ENCODE results near the gene CNST. TPM values are rescaled to one million over a fixed set of nuclear protein-coding genes. Genes with fewer than 3 reads are reported as not detected.

The CNST gene
- total RNA-seq, 1 donor from 2014 or later = 12.3 TPM

DNA sequence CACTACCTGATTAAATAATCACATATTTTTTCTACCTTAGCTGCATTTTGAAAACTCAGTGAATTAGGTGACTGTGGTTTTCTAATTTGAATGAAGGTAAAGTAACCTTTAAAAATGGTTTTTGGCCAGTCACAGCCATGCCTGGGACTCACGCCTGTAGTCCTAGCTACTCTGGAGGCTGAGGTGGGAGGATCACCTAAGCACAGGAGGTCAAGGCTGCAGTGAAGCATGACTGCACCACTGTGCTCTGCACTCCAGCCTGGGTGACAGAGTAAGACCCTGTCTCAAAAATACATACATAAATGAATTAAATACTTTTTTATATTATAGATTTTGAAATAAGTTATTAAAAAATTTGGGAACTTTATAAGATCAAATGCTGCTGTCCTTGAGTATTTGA lies 5.7 kb downstream of the CNST start:
- Histone ChIP-seq H3K4me3 (ENCODE audit: low read depth, low read length) (no peak overlapping the region), H3K36me3 (ENCODE audit: control insufficient read depth, insufficient read depth, low read length) (no peaks in the 10 kb centered on the region), H3K27me3 (ENCODE audit: control insufficient read depth, insufficient read depth, low read length) (no peaks in the 10 kb centered on the region)
- no peak for TF ChIP-seq CTCF (IDR thresholded peaks at IDR 0.05; ENCODE audit: insufficient read depth, low read length, poor library complexity, severe bottlenecking)
- no peak for DNase-seq (ENCODE audit: low read depth)

DNA sequence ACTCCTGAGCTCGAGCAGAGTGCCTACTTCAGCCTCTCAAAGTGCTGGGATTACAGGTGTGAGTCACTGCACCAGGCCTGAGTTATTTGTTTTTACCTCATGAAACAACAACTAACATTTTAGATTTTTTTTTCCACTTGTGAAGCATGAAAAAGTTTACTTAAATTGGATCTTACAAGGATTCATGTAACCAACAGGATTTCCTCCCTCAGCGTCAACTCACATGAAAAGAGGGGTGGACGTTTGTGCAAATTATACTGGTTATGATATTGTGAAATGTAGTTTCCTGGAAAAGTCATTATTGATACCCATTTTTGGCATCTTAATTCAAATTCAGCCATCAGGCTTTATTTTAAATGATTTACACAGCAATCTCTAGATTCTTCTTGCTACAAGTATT lies 6.5 kb downstream of the CNST start:
- H3K4me3 ChIP-seq (ENCODE audit: low read depth, low read length) = no peak overlapping the region
- H3K27me3 ChIP-seq (ENCODE audit: control insufficient read depth, insufficient read depth, low read length) = no peaks in the 10 kb centered on the region
- DNase-seq (ENCODE audit: low read depth) = no peak
- no peaks in the 10 kb centered on the region for H3K36me3 ChIP-seq (ENCODE audit: control insufficient read depth, insufficient read depth, low read length)
- TF ChIP-seq CTCF (IDR thresholded peaks at IDR 0.05; ENCODE audit: insufficient read depth, low read length, poor library complexity, severe bottlenecking) = no peak

- Histone ChIP-seq H3K27me3 (ENCODE audit: control insufficient read depth, insufficient read depth, low read length) (no peaks in the 10 kb centered on the region), H3K36me3 (ENCODE audit: control insufficient read depth, insufficient read depth, low read length) (no peaks in the 10 kb centered on the region), H3K4me3 (ENCODE audit: low read depth, low read length) (no peak overlapping the region)
- DNase-seq (ENCODE audit: low read depth) = no peak
- no peak for TF ChIP-seq CTCF (IDR thresholded peaks at IDR 0.05; ENCODE audit: insufficient read depth, low read length, poor library complexity, severe bottlenecking)
These were observed 7.2 kb downstream of the CNST start for GRCh38 chr1:246573491-246573890.

- no peak for TF ChIP-seq CTCF (IDR thresholded peaks at IDR 0.05; ENCODE audit: insufficient read depth, low read length, poor library complexity, severe bottlenecking)
- H3K27me3 ChIP-seq (ENCODE audit: control insufficient read depth, insufficient read depth, low read length) = no peaks in the 10 kb centered on the region
These were observed 10.4 kb downstream of the CNST start for GRCh38 chr1:246576709-246577032.

GRCh38 chr1:246577082-246577719 lies 10.9 kb downstream of the CNST start:
- TF ChIP-seq CTCF (IDR thresholded peaks at IDR 0.05; ENCODE audit: insufficient read depth, low read length, poor library complexity, severe bottlenecking) = no peak
- Histone ChIP-seq H3K27me3 (ENCODE audit: control insufficient read depth, insufficient read depth, low read length) (no peaks in the 10 kb centered on the region), H3K36me3 (ENCODE audit: control insufficient read depth, insufficient read depth, low read length) (no peaks in the 10 kb centered on the region), H3K4me3 (ENCODE audit: low read depth, low read length) (no peak overlapping the region)
- DNase-seq (ENCODE audit: low read depth) = no peak

More at GRCh38 chr1:246576709-246577032, 10.4 kb downstream of the CNST start:
- Histone ChIP-seq H3K4me3 (ENCODE audit: low read depth, low read length) (no peak overlapping the region), H3K36me3 (ENCODE audit: control insufficient read depth, insufficient read depth, low read length) (no peaks in the 10 kb centered on the region)
- no peak for DNase-seq (ENCODE audit: low read depth)

GRCh38 chr1:246577720-246578106 lies 11.5 kb downstream of the CNST start:
- no peak for DNase-seq (ENCODE audit: low read depth)
- Histone ChIP-seq H3K4me3 (ENCODE audit: low read depth, low read length) (no peak overlapping the region), H3K36me3 (ENCODE audit: control insufficient read depth, insufficient read depth, low read length) (no peaks in the 10 kb centered on the region), H3K27me3 (ENCODE audit: control insufficient read depth, insufficient read depth, low read length) (no peaks in the 10 kb centered on the region)
- TF ChIP-seq CTCF (IDR thresholded peaks at IDR 0.05; ENCODE audit: insufficient read depth, low read length, poor library complexity, severe bottlenecking) = no peak

Measured in kidney epithelial cell (primary cell).